HCT116 (cell line): ENCODE data around the gene P4HB.

Experiments used
- CBX3 ChIP-seq: IDR thresholded peaks from 2 replicates; pipeline ENCODE4 v1.6.1; 2012; ENCODE audit warnings: low read depth
- CEBPB ChIP-seq: IDR thresholded peaks from 2 replicates; pipeline ENCODE4 v1.6.1; 2012; ENCODE audit warnings: low read depth
- ELF1 ChIP-seq: IDR thresholded peaks from 2 replicates; pipeline ENCODE4 v1.6.1; 2012; ENCODE audit warnings: low read depth, borderline replicate concordance
- EZH2 ChIP-seq: fragments of 200-600 bp; sonication (generic); IDR thresholded peaks from 2 replicates; pipeline ENCODE4 v1.6.1; 2017; ENCODE audit warnings: antibody characterized with exemption, mixed run types
- MAX ChIP-seq: IDR thresholded peaks from 2 replicates; pipeline ENCODE4 v1.6.1; 2012
- POLR2AphosphoS5 ChIP-seq: IDR thresholded peaks from 2 replicates; pipeline ENCODE4 v1.6.1; 2011; ENCODE audit warnings: mild to moderate bottlenecking, low read depth, low read length, moderate library complexity
- RAD21 ChIP-seq: IDR thresholded peaks from 2 replicates; pipeline ENCODE4 v1.6.1; 2012; ENCODE audit warnings: low read depth, mild to moderate bottlenecking
- REST ChIP-seq: IDR thresholded peaks from 2 replicates; pipeline ENCODE4 v1.6.1; 2012; ENCODE audit warnings: low read depth
- SIN3A ChIP-seq: IDR thresholded peaks from 2 replicates; pipeline ENCODE4 v1.6.1; 2012; ENCODE audit warnings: low read depth
- YY1 ChIP-seq: IDR thresholded peaks from 2 replicates; pipeline ENCODE4 v1.6.1; 2011; ENCODE audit warnings: low read length, low read depth, moderate library complexity, mild to moderate bottlenecking; ENCODE audit not compliant: insufficient replicate concordance; ENCODE audit errors: extremely low read depth
- TF ChIP-seq, protein P1 (sequence below), 3 experiments: fragments of 200-600 bp in 1 of 3; sonication (generic) in 1 of 3; IDR thresholded peaks in 2 of 3; conservative IDR thresholded peaks in 1 of 3; 2 replicates each; pipeline ENCODE4 v1.5.1; 2012 to 2017; ENCODE audit warnings: low read depth in 2 of 3, low read length in 2 of 3, antibody characterized with exemption in 1 of 3, borderline replicate concordance in 1 of 3, control low read depth in 1 of 3, mild to moderate bottlenecking in 1 of 3, mixed read lengths in 1 of 3, mixed run types in 1 of 3, moderate library complexity in 1 of 3; ENCODE audit not compliant: insufficient read depth in 1 of 3
- TF ChIP-seq, protein P2 (sequence below): IDR thresholded peaks from 2 replicates; pipeline ENCODE4 v1.6.1; 2012
- TF ChIP-seq, protein P3 (sequence below): IDR thresholded peaks from 2 replicates; pipeline ENCODE4 v1.6.1; 2011; ENCODE audit warnings: mild to moderate bottlenecking, low read length, moderate library complexity; ENCODE audit not compliant: insufficient replicate concordance; ENCODE audit errors: extremely low read depth

DNA sequence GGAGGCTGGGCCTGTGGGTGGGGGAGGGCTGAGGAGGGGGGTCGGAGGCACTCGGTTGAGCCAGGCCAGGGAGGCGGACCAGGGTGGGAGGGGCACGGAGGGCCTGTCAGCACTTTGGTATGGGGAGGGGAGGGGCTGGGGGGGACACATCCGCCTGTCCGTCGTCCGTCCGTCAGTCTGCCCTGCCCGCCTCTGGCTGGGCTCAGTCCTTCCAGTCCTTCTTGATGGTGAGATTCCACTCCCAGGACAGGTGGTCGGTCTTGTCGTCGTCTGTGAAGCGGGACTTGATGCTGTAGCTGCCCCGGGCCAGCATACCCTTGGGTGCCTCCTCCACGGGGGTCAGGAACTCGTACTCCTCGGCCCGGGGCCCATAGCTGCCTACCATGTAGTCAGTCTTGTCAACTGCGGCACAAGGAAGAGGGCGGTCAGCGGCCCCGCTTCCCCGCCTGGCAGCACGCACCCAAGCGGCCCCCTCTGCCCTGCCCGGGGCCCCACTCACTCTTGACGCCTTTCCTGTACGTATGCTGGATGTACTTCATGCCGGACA is 8.4 kb upstream of the P4HB start:
- TF ChIP-seq, protein P1, sequence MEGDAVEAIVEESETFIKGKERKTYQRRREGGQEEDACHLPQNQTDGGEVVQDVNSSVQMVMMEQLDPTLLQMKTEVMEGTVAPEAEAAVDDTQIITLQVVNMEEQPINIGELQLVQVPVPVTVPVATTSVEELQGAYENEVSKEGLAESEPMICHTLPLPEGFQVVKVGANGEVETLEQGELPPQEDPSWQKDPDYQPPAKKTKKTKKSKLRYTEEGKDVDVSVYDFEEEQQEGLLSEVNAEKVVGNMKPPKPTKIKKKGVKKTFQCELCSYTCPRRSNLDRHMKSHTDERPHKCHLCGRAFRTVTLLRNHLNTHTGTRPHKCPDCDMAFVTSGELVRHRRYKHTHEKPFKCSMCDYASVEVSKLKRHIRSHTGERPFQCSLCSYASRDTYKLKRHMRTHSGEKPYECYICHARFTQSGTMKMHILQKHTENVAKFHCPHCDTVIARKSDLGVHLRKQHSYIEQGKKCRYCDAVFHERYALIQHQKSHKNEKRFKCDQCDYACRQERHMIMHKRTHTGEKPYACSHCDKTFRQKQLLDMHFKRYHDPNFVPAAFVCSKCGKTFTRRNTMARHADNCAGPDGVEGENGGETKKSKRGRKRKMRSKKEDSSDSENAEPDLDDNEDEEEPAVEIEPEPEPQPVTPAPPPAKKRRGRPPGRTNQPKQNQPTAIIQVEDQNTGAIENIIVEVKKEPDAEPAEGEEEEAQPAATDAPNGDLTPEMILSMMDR (IDR thresholded peaks at IDR 0.05 in 2 of 3, conservative IDR thresholded peaks at IDR 0.05 in 1 of 3; ENCODE audit: borderline replicate concordance in 1 of 3, insufficient read depth in 1 of 3, low read depth in 2 of 3, low read length in 2 of 3), result no peak
- TF ChIP-seq REST (no peak), EZH2 (no peak), POLR2AphosphoS5 (peak; percentile 94), RAD21 (no peak), CEBPB (no peak), SIN3A (no peak), YY1 (no peak), ELF1 (no peak), MAX (no peak), CBX3 (no peak)
- TF ChIP-seq, protein P2, sequence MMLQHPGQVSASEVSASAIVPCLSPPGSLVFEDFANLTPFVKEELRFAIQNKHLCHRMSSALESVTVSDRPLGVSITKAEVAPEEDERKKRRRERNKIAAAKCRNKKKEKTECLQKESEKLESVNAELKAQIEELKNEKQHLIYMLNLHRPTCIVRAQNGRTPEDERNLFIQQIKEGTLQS, result no peak
- TF ChIP-seq, protein P3, sequence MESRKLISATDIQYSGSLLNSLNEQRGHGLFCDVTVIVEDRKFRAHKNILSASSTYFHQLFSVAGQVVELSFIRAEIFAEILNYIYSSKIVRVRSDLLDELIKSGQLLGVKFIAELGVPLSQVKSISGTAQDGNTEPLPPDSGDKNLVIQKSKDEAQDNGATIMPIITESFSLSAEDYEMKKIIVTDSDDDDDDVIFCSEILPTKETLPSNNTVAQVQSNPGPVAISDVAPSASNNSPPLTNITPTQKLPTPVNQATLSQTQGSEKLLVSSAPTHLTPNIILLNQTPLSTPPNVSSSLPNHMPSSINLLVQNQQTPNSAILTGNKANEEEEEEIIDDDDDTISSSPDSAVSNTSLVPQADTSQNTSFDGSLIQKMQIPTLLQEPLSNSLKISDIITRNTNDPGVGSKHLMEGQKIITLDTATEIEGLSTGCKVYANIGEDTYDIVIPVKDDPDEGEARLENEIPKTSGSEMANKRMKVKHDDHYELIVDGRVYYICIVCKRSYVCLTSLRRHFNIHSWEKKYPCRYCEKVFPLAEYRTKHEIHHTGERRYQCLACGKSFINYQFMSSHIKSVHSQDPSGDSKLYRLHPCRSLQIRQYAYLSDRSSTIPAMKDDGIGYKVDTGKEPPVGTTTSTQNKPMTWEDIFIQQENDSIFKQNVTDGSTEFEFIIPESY, result peak; percentile 16
